Measurements from ENCODE around the gene B3GALT4.

Gene B3GALT4

GRCh38 chr6:33320315-33321181 is 43.6 kb downstream of the B3GALT4 start:
- peak overlapping the region; percentile 24; the same call in 1 of the 2 replicates for H3K4me3 ChIP-seq (ENCODE audit: low read depth, low read length)
- no peak for TF ChIP-seq CTCF (IDR thresholded peaks at IDR 0.05; ENCODE audit: control insufficient read depth, extremely low read depth, insufficient read depth)
- DNase-seq (ENCODE audit: low read depth), result no peak

GRCh38 chr6:33321227-33321626 is 44.3 kb downstream of the B3GALT4 start:
- DNase-seq (ENCODE audit: low read depth), result no peak
- TF ChIP-seq CTCF (IDR thresholded peaks at IDR 0.05; ENCODE audit: control insufficient read depth, extremely low read depth, insufficient read depth), result no peak
- H3K4me3 ChIP-seq (ENCODE audit: low read depth, low read length), result peak overlapping the region; percentile 89

GRCh38 chr6:33323623-33323948 is 46.7 kb downstream of the B3GALT4 start:
- TF ChIP-seq CTCF (IDR thresholded peaks at IDR 0.05; ENCODE audit: control insufficient read depth, extremely low read depth, insufficient read depth), result no peak
- no peak for DNase-seq (ENCODE audit: low read depth)
- H3K4me3 ChIP-seq (ENCODE audit: low read depth, low read length), result peak overlapping the region; percentile 89

- DNase-seq (ENCODE audit: low read depth), result no peak
- H3K4me3 ChIP-seq (ENCODE audit: low read depth, low read length), result peak overlapping the region; percentile 89
- TF ChIP-seq CTCF (IDR thresholded peaks at IDR 0.05; ENCODE audit: control insufficient read depth, extremely low read depth, insufficient read depth), result no peak
These were observed 47.2 kb downstream of the B3GALT4 start for GRCh38 chr6:33324125-33324524.
